A549 (cell line): Measurements from ENCODE around the gene EGFL7.

ENCODE experiments used
- ATOH8 ChIP-seq: fragments of 250-450 bp; sonication (Bioruptor Pico); IDR thresholded peaks from 2 replicates; pipeline ENCODE4 v1.5.0; 2020; ENCODE audit warnings: low read depth, mild to moderate bottlenecking, moderate library complexity
- JUN ChIP-seq, 2 experiments: fragments of >200 bp; sonication (Bioruptor Twin); formaldehyde crosslinking; IDR thresholded peaks; 2 replicates in 1 of 2; 3 replicates in 1 of 2; pipeline ENCODE4 v1.6.1; 2016 to 2017
- NPAS2 ChIP-seq: fragments of 250-450 bp; sonication (Bioruptor Pico); IDR thresholded peaks from 2 replicates; pipeline ENCODE4 v1.8.0; 2022; ENCODE audit warnings: mild to moderate bottlenecking, moderate library complexity, borderline replicate concordance
- RNF2 ChIP-seq: fragments of 200-600 bp; sonication (generic); IDR thresholded peaks from 2 replicates; pipeline ENCODE4 v1.6.1; 2016; ENCODE audit warnings: low read depth, mild to moderate bottlenecking, antibody characterized with exemption, moderate library complexity, borderline replicate concordance

- TF ChIP-seq RNF2 (no peak), NPAS2 (CRISPR knock-in tag) (no peak), ATOH8 (CRISPR knock-in tag) (no peak), JUN (IDR thresholded peaks at IDR 0.05) (no peak)
These were observed 8.5 kb downstream of the EGFL7 start for GRCh38 chr9:136671254-136671614.
